HG02973 (cell line): Measurements from ENCODE around the gene MAPK8IP3.
A peak's percentile ranks its signal among the peaks of the same experiment; 100 is the strongest.

Experiments used
- ATAC-seq: cut with Tn5 transposase; IDR thresholded peaks from one replicate; pipeline ENCODE4 v1.9.1; 2021; ENCODE audit warnings: moderate library complexity; ENCODE audit not compliant: unreplicated experiment

Gene MAPK8IP3

GRCh38 chr16:1762196-1762878, 56.3 kb downstream of the MAPK8IP3 start:
- no peak for ATAC-seq

- ATAC-seq, result no peak
These were observed 57.0 kb downstream of the MAPK8IP3 start for GRCh38 chr16:1762879-1763520.

- no peak for ATAC-seq
These were observed 57.8 kb downstream of the MAPK8IP3 start for GRCh38 chr16:1763521-1764511.

- no peak for ATAC-seq
These were observed 59.0 kb downstream of the MAPK8IP3 start for GRCh38 chr16:1764971-1765370.

- ATAC-seq, result no peak
These were observed 59.8 kb downstream of the MAPK8IP3 start for GRCh38 chr16:1765826-1766225.

GRCh38 chr16:1766231-1766630, 60.2 kb downstream of the MAPK8IP3 start:
- ATAC-seq, result no peak

GRCh38 chr16:1766701-1767100, 60.7 kb downstream of the MAPK8IP3 start:
- ATAC-seq, result no peak

- ATAC-seq, result no peak
These were observed 61.4 kb downstream of the MAPK8IP3 start for GRCh38 chr16:1767116-1767994.

- no peak for ATAC-seq
These were observed 62.2 kb downstream of the MAPK8IP3 start for GRCh38 chr16:1768061-1768766.

GRCh38 chr16:1768767-1769401, 62.9 kb downstream of the MAPK8IP3 start:
- no peak for ATAC-seq

GRCh38 chr16:1769402-1770300, 63.7 kb downstream of the MAPK8IP3 start:
- no peak for ATAC-seq

GRCh38 chr16:1770328-1771187, 64.6 kb downstream of the MAPK8IP3 start:
- ATAC-seq, result no peak

- ATAC-seq, result no peak
These were observed 65.3 kb downstream of the MAPK8IP3 start, which contains the start of gene NME3 for GRCh38 chr16:1771188-1771863. Gene NME3 (minus strand): TSS chr16:1771543. CDS start chr16:1771534, 9 bp downstream.

GRCh38 chr16:1771864-1772361, 65.9 kb downstream of the MAPK8IP3 start:
- no peak for ATAC-seq

GRCh38 chr16:1772362-1772907, 66.4 kb downstream of the MAPK8IP3 start, which contains the start of gene EME2:
Gene EME2 (plus strand): TSS chr16:1772810. CDS start chr16:1773228, 418 bp downstream.
- ATAC-seq, result peak; percentile 11
